ENCODE data around the gene MRM3. TPM values are rescaled to one million over a fixed set of nuclear protein-coding genes. Genes with fewer than 3 reads are reported as not detected.
"Not testable (repeated sequence)": the region's sequence is repeated elsewhere in the genome, so short reads cannot be mapped to it uniquely, and the experiment has no call there.

The MRM3 gene
- total and polyA plus RNA-seq, 2 of the 4 experiments (the other 2 are of a cell fraction) = 9.0 to 15.2 TPM

DNA sequence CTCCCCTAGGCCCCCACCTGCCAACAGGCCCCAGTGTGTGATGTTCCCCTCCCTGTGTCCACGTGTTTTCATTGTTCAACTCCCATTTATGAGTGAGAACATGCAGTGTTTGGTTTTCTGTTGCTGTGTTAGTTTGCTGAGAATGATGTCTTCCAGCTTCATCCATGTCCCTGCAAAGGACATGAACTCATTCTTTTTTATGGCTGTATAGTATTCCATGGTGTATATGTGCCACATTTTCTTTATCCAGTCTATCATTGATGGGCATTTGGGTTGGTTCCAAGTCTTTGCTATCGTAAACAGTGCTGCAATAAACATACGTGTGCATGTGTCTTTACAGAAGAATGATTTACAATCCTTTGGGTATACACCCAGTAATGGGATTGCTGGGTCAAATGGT lies 47.5 kb downstream of the MRM3 start:
- H4K5ac ChIP-seq (ENCODE audit: low read depth, low read length); H3K9me3 ChIP-seq (ENCODE audit: control insufficient read depth, insufficient read depth, low read length); H3K27ac ChIP-seq (ENCODE audit: insufficient read depth, low read length); in situ Hi-C loops (cut with MboI; ENCODE audit: low sequenced_read_pairs); ATAC-seq (ENCODE audit: low read depth); DNase-seq; CTCF ChIA-PET; H4K91ac ChIP-seq (ENCODE audit: insufficient read depth, low read depth, low read length); H2AK5ac ChIP-seq (ENCODE audit: low read depth, low read length); intact Hi-C loops (cut with micrococcal nuclease); H2BK15ac ChIP-seq (ENCODE audit: low read depth, low read length); dilution Hi-C loops (cut with HindIII; ENCODE audit: low sequenced_read_pairs, unreplicated experiment); H3K4me1 ChIP-seq (ENCODE audit: control insufficient read depth, insufficient read depth, low read length); H3K56ac ChIP-seq (ENCODE audit: extremely low read depth, insufficient read depth, low read length); BruUV-seq (replicated peaks); H2AK9ac ChIP-seq (replicated peaks; ENCODE audit: low read depth, low read length, poor library complexity); H2BK120ac ChIP-seq (ENCODE audit: low read depth, low read length); H4K8ac ChIP-seq (ENCODE audit: low read depth in 2 of 2, low read length in 2 of 2); H2AFZ ChIP-seq (replicated peaks; ENCODE audit: low read length, poor library complexity); H3K14ac ChIP-seq (replicated peaks; ENCODE audit: low read depth, low read length); H3K18ac ChIP-seq (ENCODE audit: low read depth, low read length); H3K4ac ChIP-seq (ENCODE audit: low read depth, low read length); H2BK20ac ChIP-seq (ENCODE audit: low read depth, low read length); H3K9me1 ChIP-seq (ENCODE audit: insufficient read depth, low read length); H3K4me2 ChIP-seq (ENCODE audit: low read depth, low read length); H3K9ac ChIP-seq (ENCODE audit: low read depth, low read length); POLR2A ChIA-PET (ENCODE audit: unreplicated experiment); H2BK5ac ChIP-seq (ENCODE audit: low read depth, low read length, poor library complexity, severe bottlenecking); H3K4me3 ChIP-seq (ENCODE audit: insufficient read depth, low read depth, low read length); H3K23ac ChIP-seq (ENCODE audit: low read depth, low read length); H3K27me3 ChIP-seq (ENCODE audit: control insufficient read depth, insufficient read depth, low read length): not testable (repeated sequence)
- peaks cover 15 to 42% of the 10 kb centered on the region in 2 experiments; a peak in 3 of 4 replicates for H3K79me1 ChIP-seq (ENCODE audit: low read depth in 1 of 2, low read length in 2 of 2)
- H3K36me3 ChIP-seq (ENCODE audit: control insufficient read depth, insufficient read depth, low read length) = peaks cover 23% of the 10 kb centered on the region
- peaks cover 47% of the 10 kb centered on the region for H4K20me1 ChIP-seq (ENCODE audit: insufficient read depth, low read length)
- WGBS, 2 experiments (ENCODE audit: extremely low coverage in 2 of 2, insufficient read length in 1 of 2) = no CpG with 5 or more reads among the region's 3 CpGs

All from IMR-90 (cell line).